Thyroid gland (tissue), 4 donors: ENCODE results near the gene LASP1NB.

Source experiments
- POLR2A ChIP-seq, 2 donors: fragments of 450-650 bp; IDR thresholded peaks; one replicate each; pipeline ENCODE4 v1.6.1; 2017; ENCODE audit warnings: antibody characterized with exemption in 2 of 2, mild to moderate bottlenecking in 2 of 2, moderate library complexity in 1 of 2
- TF ChIP-seq, protein P1 (sequence below), 6 experiments: fragments of 200-600 bp in 3 of 6; fragments of 450-650 bp in 3 of 6; sonication (generic) in 3 of 6; IDR thresholded peaks; one replicate each; pipeline ENCODE4 v1.5.1; 2016 to 2019; ENCODE audit warnings: antibody characterized with exemption in 6 of 6, mild to moderate bottlenecking in 2 of 6, inconsistent platforms in 1 of 6, moderate library complexity in 1 of 6

DNA sequence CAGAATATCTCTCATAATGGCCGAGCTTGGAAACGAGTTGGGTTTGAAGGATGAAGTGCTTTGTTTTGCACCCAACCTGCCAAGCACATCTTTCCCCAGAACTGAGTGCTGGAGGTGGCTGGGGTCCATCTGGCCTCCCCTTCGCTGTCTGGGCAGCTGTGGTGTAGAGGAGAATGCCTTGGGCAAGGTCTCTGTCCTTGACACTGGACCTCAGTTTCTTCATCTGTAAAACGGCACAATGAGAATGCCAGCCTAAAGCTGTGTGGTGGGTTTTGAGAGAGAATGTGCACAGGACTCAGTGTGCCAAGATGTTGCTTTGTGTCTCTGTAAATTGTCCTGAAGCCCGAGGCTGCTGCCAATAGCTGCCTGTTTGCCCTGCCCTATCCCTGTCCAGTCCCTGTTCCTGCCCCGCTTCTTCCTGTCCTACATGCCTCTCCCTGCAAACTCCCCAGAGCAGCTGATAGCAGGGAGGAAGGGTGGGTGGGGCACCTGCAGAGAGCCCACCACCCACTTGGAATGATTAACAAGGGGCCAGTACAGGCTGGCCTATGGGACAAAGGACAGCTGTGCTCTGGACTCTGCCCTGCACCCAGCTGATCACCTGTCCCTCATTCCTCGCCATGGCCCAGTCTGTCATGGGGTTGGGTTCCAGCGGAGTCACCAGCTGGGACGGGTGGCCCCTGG is 40.2 kb upstream of the LASP1NB start:
- TF ChIP-seq, protein P1, sequence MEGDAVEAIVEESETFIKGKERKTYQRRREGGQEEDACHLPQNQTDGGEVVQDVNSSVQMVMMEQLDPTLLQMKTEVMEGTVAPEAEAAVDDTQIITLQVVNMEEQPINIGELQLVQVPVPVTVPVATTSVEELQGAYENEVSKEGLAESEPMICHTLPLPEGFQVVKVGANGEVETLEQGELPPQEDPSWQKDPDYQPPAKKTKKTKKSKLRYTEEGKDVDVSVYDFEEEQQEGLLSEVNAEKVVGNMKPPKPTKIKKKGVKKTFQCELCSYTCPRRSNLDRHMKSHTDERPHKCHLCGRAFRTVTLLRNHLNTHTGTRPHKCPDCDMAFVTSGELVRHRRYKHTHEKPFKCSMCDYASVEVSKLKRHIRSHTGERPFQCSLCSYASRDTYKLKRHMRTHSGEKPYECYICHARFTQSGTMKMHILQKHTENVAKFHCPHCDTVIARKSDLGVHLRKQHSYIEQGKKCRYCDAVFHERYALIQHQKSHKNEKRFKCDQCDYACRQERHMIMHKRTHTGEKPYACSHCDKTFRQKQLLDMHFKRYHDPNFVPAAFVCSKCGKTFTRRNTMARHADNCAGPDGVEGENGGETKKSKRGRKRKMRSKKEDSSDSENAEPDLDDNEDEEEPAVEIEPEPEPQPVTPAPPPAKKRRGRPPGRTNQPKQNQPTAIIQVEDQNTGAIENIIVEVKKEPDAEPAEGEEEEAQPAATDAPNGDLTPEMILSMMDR (IDR thresholded peaks at IDR 0.05) = no peak
- TF ChIP-seq POLR2A (IDR thresholded peaks at IDR 0.05) = no peak
